ENCODE data around the gene TAF5. TPM values are rescaled to one million over a fixed set of nuclear protein-coding genes. Genes with fewer than 3 reads are reported as not detected.

TAF5 gene
- total RNA-seq (2022; extraction: Qiagen RNA extraction; ENCODE audit: low read depth), result 3.9 to 4.3 TPM (median 4.0 TPM) in 5 replicates

DNA sequence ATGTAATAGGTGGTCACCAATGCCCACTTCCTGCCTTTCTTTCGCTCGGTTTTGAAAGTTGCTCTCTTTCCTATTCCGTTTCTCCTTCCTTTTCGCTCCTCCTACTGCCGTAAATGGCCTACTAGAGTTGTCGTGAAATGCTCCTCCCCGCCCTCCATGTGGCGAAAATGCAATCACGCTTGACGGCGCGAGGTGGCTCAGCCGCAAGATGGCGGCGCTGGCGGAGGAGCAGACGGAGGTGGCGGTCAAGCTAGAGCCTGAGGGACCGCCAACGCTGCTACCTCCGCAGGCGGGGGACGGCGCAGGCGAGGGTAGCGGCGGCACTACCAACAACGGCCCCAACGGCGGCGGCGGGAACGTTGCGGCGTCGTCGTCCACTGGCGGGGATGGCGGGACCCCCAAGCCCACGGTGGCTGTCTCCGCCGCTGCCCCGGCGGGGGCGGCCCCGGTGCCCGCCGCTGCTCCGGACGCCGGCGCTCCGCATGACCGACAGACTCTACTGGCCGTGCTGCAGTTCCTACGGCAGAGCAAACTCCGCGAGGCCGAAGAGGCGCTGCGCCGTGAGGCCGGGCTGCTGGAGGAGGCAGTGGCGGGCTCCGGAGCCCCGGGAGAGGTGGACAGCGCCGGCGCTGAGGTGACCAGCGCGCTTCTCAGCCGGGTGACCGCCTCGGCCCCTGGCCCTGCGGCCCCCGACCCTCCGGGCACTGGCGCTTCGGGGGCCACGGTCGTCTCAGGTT lies at the start of gene TAF5:
Gene TAF5 (plus strand): TSS at position 195 of the 737 bp plus-strand sequence. CDS start 14 bp downstream, at position 209.

DNA sequence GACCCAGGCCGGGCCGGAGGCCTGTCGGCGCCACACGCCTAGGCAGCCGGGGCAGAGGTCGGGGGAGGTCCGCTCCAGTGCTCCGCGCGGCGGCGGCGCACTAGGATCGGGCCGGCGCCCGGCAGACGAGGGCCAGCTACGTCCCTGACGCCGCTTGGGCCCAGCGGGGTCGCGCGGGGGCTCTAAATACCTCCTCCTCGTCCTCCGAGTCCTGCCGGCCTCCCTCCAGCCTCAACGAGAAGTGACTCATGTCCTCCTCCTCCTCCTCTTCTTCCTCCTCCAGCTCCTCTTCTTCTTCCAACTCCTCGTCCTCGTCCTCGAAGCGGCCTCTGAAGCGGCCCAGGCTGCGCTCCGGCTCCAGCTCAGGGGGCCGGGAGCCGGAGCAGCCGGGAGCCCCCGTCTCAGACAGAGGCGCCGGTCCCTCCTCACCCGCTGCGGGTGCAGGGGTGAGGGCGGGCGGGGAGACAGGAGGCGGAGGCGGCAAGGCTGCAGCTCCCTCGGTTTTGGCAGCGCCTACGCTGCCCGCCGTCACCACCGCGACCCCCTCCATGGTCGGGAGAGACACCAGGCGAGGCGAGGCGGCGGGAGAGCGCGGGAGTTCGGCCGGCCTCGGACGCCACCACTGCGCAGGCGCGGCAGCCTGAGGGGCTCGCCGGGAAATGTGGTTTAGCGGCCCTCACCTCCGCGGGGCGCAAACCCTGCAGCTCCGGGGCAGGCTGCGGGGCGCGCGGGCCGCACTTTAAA lies 17.1 kb upstream of the TAF5 start, which contains the start of gene PCGF6:
Gene PCGF6 (minus strand): TSS at position 624 of the 744 bp plus-strand sequence. CDS start 74 bp downstream, at position 550.

GRCh38 chr10:103396067-103396788 lies 28.5 kb downstream of the TAF5 start, which contains the start of the genes ATP5MK and PDCD11:
ATP5MK (minus strand) TSS chr10:103396475; CDS start chr10:103392457, 4,018 bp downstream.
PDCD11 (plus strand) TSS chr10:103396626; CDS start chr10:103398427, 1,801 bp downstream.

Other genes starting within 250 kb of the TAF5 start
- 71.3 to 94.9 TPM (median 82.1 TPM) in 5 replicates for gene NT5C2, start 174.7 kb upstream of the TAF5 start, total RNA-seq (2022; extraction: Qiagen RNA extraction; ENCODE audit: low read depth)
- 0.06 TPM in 1 of 5 replicates, not detected in the others for gene RPEL1, start 122.1 kb upstream of the TAF5 start, total RNA-seq (2022; extraction: Qiagen RNA extraction; ENCODE audit: low read depth)
- 22.8 to 32.7 TPM (median 26.1 TPM) in 5 replicates for gene INA, start 90.8 kb upstream of the TAF5 start, total RNA-seq (2022; extraction: Qiagen RNA extraction; ENCODE audit: low read depth)
- 10.5 to 13.3 TPM (median 10.9 TPM) in 5 replicates for gene PCGF6, start 16.8 kb upstream of the TAF5 start, total RNA-seq (2022; extraction: Qiagen RNA extraction; ENCODE audit: low read depth)
- gene ATP5MK, start 28.5 kb downstream of the TAF5 start, total RNA-seq (2022; extraction: Qiagen RNA extraction; ENCODE audit: low read depth), result 436 to 540 TPM (median 498 TPM) in 5 replicates
- 38.8 to 42.0 TPM (median 40.2 TPM) in 5 replicates for gene PDCD11, start 28.6 kb downstream of the TAF5 start, total RNA-seq (2022; extraction: Qiagen RNA extraction; ENCODE audit: low read depth)
- 4.5 to 5.5 TPM (median 4.9 TPM) in 5 replicates for gene CALHM2, start 84.4 kb downstream of the TAF5 start, total RNA-seq (2022; extraction: Qiagen RNA extraction; ENCODE audit: low read depth)
- gene CALHM1, start 90.9 kb downstream of the TAF5 start, total RNA-seq (2022; extraction: Qiagen RNA extraction; ENCODE audit: low read depth), result not detected in 5 replicates
- 0.21 to 0.63 TPM (median 0.36 TPM) in 5 replicates for gene CALHM3, start 111.3 kb downstream of the TAF5 start, total RNA-seq (2022; extraction: Qiagen RNA extraction; ENCODE audit: low read depth)
- 0.21 to 0.54 TPM (median 0.43 TPM) in 5 replicates for gene NEURL1, start 125.7 kb downstream of the TAF5 start, total RNA-seq (2022; extraction: Qiagen RNA extraction; ENCODE audit: low read depth)

Data from A549 treated with CpdA at 1 μM for 4 hours (cell line).